ENCODE measurements around the gene PHACTR4.
"Not testable (repeated sequence)": the region's sequence is repeated elsewhere in the genome, so short reads cannot be mapped to it uniquely, and the experiment has no call there.

Gene PHACTR4

DNA sequence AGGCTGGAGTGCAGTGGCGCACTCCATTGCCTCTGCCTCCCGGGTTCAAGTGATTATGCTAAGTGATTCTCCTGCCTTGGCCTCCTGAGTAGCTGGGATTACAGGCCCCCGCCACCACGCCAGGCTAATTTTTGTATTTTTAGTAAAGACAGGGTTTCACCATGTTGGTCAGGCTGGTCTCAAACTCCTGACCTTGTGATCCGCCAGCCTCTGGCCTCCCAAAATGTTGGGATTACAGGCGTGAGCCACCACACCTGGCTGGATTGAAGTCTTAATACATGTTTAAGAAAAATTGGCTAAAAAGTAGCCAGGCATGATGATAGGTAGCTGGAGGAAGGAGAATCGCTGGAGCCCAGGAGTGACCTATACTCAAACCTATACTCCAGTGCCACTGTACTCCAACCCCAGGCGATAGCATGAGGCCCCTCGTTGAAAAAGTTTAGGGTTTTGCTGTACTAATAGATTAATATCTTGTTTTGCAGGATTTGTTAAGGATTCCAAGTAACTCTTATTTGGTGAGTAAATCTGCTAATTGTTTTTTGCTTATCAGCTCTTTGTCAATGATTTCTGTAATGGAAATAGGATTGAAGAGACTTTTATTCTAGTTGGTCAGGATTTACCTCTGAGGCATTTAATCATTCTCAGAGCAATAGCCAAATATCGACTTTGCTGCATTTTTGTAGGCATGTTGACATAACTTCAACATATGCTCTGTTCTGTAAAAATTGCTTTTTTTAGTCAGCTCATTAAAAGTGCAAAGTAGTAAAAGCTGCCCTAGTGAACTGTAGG, 138.3 kb downstream of the PHACTR4 start:
- H3K4me3 ChIP-seq (replicated peaks; ENCODE audit: low read depth, low read length): peak overlapping the region; percentile 70
- TF ChIP-seq, protein P1, sequence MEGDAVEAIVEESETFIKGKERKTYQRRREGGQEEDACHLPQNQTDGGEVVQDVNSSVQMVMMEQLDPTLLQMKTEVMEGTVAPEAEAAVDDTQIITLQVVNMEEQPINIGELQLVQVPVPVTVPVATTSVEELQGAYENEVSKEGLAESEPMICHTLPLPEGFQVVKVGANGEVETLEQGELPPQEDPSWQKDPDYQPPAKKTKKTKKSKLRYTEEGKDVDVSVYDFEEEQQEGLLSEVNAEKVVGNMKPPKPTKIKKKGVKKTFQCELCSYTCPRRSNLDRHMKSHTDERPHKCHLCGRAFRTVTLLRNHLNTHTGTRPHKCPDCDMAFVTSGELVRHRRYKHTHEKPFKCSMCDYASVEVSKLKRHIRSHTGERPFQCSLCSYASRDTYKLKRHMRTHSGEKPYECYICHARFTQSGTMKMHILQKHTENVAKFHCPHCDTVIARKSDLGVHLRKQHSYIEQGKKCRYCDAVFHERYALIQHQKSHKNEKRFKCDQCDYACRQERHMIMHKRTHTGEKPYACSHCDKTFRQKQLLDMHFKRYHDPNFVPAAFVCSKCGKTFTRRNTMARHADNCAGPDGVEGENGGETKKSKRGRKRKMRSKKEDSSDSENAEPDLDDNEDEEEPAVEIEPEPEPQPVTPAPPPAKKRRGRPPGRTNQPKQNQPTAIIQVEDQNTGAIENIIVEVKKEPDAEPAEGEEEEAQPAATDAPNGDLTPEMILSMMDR (IDR thresholded peaks at IDR 0.05; ENCODE audit: low read depth, low read length, missing control alignments): no peak
- DNase-seq (ENCODE audit: extremely low read depth, low read depth): no peak

GRCh38 chr1:28508435-28508754, 138.9 kb downstream of the PHACTR4 start:
- TF ChIP-seq, protein P1 (IDR thresholded peaks at IDR 0.05; ENCODE audit: low read depth, low read length, missing control alignments): no peak
- H3K4me3 ChIP-seq (replicated peaks; ENCODE audit: low read depth, low read length): peak overlapping the region; percentile 70
- DNase-seq (ENCODE audit: extremely low read depth, low read depth): no peak

DNA sequence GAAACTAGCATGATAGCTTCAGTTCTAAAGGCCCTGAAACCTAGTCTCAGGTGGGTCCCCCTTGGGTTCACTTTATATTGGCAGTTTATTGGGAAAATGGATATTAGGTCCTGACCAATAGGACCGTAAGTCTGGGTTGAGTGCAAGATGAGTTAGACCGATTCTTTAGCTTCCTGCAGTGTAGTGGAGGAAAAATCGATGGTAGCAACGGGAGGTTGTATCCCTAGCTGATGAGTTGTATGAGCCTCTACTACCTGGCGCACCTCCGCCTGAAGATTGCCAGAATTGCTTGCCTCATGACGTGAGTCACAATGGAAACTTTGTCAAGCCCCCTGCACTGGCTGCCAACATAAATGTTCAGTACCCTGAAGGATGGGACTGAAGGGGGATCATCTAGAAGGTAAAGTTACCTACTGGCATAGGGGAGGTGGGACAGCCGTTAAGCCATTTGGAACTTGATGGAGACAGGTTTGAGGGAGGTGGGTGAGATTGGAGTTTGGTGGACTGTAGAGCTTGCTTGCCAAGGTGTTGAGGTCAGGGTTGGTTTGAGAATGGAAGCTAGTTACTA, 140.2 kb downstream of the PHACTR4 start:
- TF ChIP-seq, protein P1 (IDR thresholded peaks at IDR 0.05; ENCODE audit: low read depth, low read length, missing control alignments): no peak
- peak overlapping the region; percentile 70 for H3K4me3 ChIP-seq (replicated peaks; ENCODE audit: low read depth, low read length)
- no peak for DNase-seq (ENCODE audit: extremely low read depth, low read depth)

DNA sequence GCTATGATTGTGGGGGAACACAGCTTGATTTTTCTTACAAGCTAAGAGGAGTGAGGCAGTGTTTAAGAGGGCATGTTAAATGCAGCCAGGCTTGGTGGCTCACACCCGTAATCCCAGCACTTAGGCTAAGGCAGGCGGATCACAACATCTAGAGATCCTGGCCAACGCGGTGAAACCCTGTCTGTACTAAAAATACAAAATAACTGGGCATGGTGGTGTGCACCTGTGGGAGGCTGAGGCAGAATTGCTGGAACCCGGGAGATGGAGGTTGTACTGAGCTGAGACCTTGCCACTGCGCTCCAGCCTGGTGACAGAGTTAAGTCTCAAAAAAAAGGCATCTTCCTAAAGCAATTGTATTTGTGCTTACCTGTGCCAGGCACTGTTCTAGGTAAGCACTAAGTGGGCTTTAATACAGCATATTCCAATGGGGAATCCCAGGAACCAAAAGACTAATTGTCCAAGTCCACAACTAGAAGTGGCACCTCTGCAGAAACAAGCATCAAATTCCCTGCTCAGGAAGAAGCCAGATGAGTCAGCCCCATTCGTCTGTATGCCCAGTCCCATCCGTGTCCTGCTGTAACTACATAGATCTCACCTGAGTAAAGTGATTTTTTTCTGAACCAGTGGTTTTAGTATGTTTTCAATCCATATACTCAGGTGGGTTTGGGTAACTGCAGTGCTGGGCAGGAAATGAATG, 140.9 kb downstream of the PHACTR4 start:
- no peak for DNase-seq (ENCODE audit: extremely low read depth, low read depth)
- peak overlapping the region; percentile 70 for H3K4me3 ChIP-seq (replicated peaks; ENCODE audit: low read depth, low read length)
- TF ChIP-seq, protein P1 (IDR thresholded peaks at IDR 0.05; ENCODE audit: low read depth, low read length, missing control alignments): no peak

- H3K4me3 ChIP-seq (replicated peaks; ENCODE audit: low read depth, low read length): peak overlapping the region; percentile 70
- DNase-seq (ENCODE audit: extremely low read depth, low read depth): no peak
- TF ChIP-seq, protein P1 (IDR thresholded peaks at IDR 0.05; ENCODE audit: low read depth, low read length, missing control alignments): no peak
Observed at GRCh38 chr1:28510970-28511440, 141.5 kb downstream of the PHACTR4 start.

- TF ChIP-seq, protein P1 (IDR thresholded peaks at IDR 0.05; ENCODE audit: low read depth, low read length, missing control alignments): no peak
- DNase-seq (ENCODE audit: extremely low read depth, low read depth): no peak
- no peak overlapping the region for H3K4me3 ChIP-seq (replicated peaks; ENCODE audit: low read depth, low read length)
Observed at GRCh38 chr1:28512058-28512611, 142.6 kb downstream of the PHACTR4 start.

- DNase-seq (ENCODE audit: extremely low read depth, low read depth); H3K4me3 ChIP-seq (replicated peaks; ENCODE audit: low read depth, low read length): not testable (repeated sequence)
Observed at GRCh38 chr1:28514445-28514933, 144.9 kb downstream of the PHACTR4 start.
